DND-41 (cell line): ENCODE measurements around the gene LDHAL6B.

Experiments used
- ATAC-seq: fragments of 200-7000 bp; cut with Tn5 transposase; 3 replicates; pipeline ENCODE4 v1.9.1; 2021; ENCODE audit warnings: low read depth; ENCODE audit not compliant: insufficient read depth
- DNase-seq: peaks from one replicate; pipeline ENCODE4 v3.0.0-alpha.2; 2020
- H2AFZ ChIP-seq: 2 replicates; pipeline ENCODE4 v1.6.0; 2012; ENCODE audit warnings: low read depth, low read length
- H3K27ac ChIP-seq: 2 replicates; pipeline ENCODE4 v1.5.1; 2012; ENCODE audit warnings: low read length, inconsistent platforms
- H3K27me3 ChIP-seq: fragments of 200-600 bp; sonication (generic); 2 replicates; pipeline ENCODE4 v1.6.0; 2012; ENCODE audit warnings: low read length, mild to moderate bottlenecking, inconsistent platforms; ENCODE audit not compliant: insufficient read depth, poor library complexity
- H3K36me3 ChIP-seq: 2 replicates; pipeline ENCODE4 v1.5.1; 2012; ENCODE audit warnings: low read length, inconsistent platforms; ENCODE audit not compliant: insufficient read depth
- H3K4me1 ChIP-seq: 2 replicates; pipeline ENCODE4 v1.5.1; 2012; ENCODE audit warnings: mild to moderate bottlenecking, low read length; ENCODE audit not compliant: insufficient read depth
- H3K4me2 ChIP-seq: 2 replicates; pipeline ENCODE4 v1.6.0; 2012; ENCODE audit warnings: mild to moderate bottlenecking, moderate library complexity, low read length, inconsistent platforms; ENCODE audit not compliant: insufficient read depth
- H3K4me3 ChIP-seq, 2 experiments: fragments of 200-600 bp in 1 of 2; shearing (Covaris generic) in 1 of 2; 2 replicates each; pipeline ENCODE4 v1.5.1; 2012 to 2016; ENCODE audit warnings: inconsistent platforms in 2 of 2, low read length in 2 of 2, mild to moderate bottlenecking in 2 of 2, low read depth in 1 of 2, moderate library complexity in 1 of 2
- H3K79me2 ChIP-seq: 2 replicates; pipeline ENCODE4 v1.6.0; 2012; ENCODE audit warnings: low read length, inconsistent platforms; ENCODE audit not compliant: insufficient read depth
- H3K9ac ChIP-seq: 2 replicates; pipeline ENCODE4 v1.6.0; 2012; ENCODE audit warnings: low read depth, mild to moderate bottlenecking, inconsistent platforms, low read length, moderate library complexity
- H3K9me3 ChIP-seq: 2 replicates; pipeline ENCODE4 v1.5.1; 2012; ENCODE audit warnings: low read length, moderate library complexity, mild to moderate bottlenecking, inconsistent platforms; ENCODE audit not compliant: insufficient read depth, severe bottlenecking
- H4K20me1 ChIP-seq: 2 replicates; pipeline ENCODE4 v1.6.0; 2012; ENCODE audit warnings: low read length; ENCODE audit not compliant: insufficient read depth
- CTCF ChIP-seq: IDR thresholded peaks from 2 replicates; pipeline ENCODE4 v1.5.1; 2012; ENCODE audit warnings: borderline replicate concordance, low read length, moderate library complexity, mild to moderate bottlenecking; ENCODE audit not compliant: poor library complexity, severe bottlenecking; ENCODE audit errors: extremely low read depth
- EZH2 ChIP-seq: IDR thresholded peaks from 3 replicates; pipeline ENCODE4 v1.6.1; 2012; ENCODE audit warnings: borderline replicate concordance, low read depth, mild to moderate bottlenecking, moderate library complexity, low read length, inconsistent platforms; ENCODE audit not compliant: severe bottlenecking

Gene LDHAL6B

GRCh38 chr15:59230531-59231055, 23.9 kb downstream of the LDHAL6B start:
- Histone ChIP-seq H3K4me2 (no peak overlapping the region), H3K4me1 (no peaks in the 10 kb centered on the region), H3K27me3 (no peaks in the 10 kb centered on the region), H4K20me1 (no peaks in the 10 kb centered on the region), H3K36me3 (no peaks in the 10 kb centered on the region), H3K9ac (no peak overlapping the region), H3K27ac (no peak overlapping the region), H3K4me3 (no peak overlapping the region), H3K79me2 (no peaks in the 10 kb centered on the region), H2AFZ (no peak overlapping the region), H3K9me3 (no peaks in the 10 kb centered on the region)
- no peak for TF ChIP-seq CTCF
- TF ChIP-seq EZH2: no peak
- ATAC-seq (no peak), DNase-seq (no peak)

- no peaks in the 10 kb centered on the region for H3K9me3 ChIP-seq
- TF ChIP-seq EZH2: no peak
- TF ChIP-seq CTCF: no peak
- DNase-seq (no peak), ATAC-seq (no peak)
- H3K36me3 ChIP-seq: no peaks in the 10 kb centered on the region
- no peak overlapping the region for H3K9ac ChIP-seq
- no peaks in the 10 kb centered on the region for H3K79me2 ChIP-seq
- H2AFZ ChIP-seq: no peak overlapping the region
- H3K4me1 ChIP-seq: no peaks in the 10 kb centered on the region
- no peaks in the 10 kb centered on the region for H4K20me1 ChIP-seq
- H3K27ac ChIP-seq: no peak overlapping the region
- no peaks in the 10 kb centered on the region for H3K27me3 ChIP-seq
- H3K4me2 ChIP-seq: no peak overlapping the region
- no peak overlapping the region for H3K4me3 ChIP-seq
Measured at GRCh38 chr15:59232476-59232875, 25.8 kb downstream of the LDHAL6B start.

GRCh38 chr15:59236394-59236793, 29.8 kb downstream of the LDHAL6B start:
- Histone ChIP-seq H3K27me3 (no peaks in the 10 kb centered on the region), H3K9me3 (no peaks in the 10 kb centered on the region), H3K27ac (no peak overlapping the region), H3K4me2 (no peak overlapping the region), H3K79me2 (no peaks in the 10 kb centered on the region), H3K9ac (no peak overlapping the region), H3K4me3 (no peak overlapping the region), H2AFZ (no peak overlapping the region), H3K4me1 (no peaks in the 10 kb centered on the region), H3K36me3 (no peaks in the 10 kb centered on the region), H4K20me1 (no peaks in the 10 kb centered on the region)
- DNase-seq (no peak), ATAC-seq (no peak)
- TF ChIP-seq EZH2 (no peak), CTCF (no peak)
